ENCODE measurements around the gene LRRC7. TPM values are rescaled to one million over a fixed set of nuclear protein-coding genes. Genes with fewer than 3 reads are reported as not detected.

The LRRC7 gene
- total and polyA plus RNA-seq, 12 donors: under 0.01 to 3.4 (median 0.32) TPM; not detected in 3

DNA sequence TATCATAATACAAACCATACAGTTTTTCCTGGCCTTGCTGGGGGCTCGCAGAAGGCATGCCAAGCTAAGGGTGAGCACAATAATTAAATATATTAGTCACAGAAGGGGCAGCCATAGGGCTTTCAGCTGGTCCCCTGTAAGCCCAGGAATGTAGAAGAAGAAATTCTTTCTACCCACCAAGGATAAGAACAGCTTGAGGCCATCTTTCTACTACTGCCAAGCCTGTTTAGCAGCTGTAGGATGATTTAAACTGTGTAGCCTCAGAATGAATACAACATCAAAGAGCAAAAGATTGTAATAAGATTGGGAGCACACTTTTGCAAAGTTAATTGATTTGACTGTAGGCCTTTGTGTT is 171.5 kb downstream of the LRRC7 start:
- DNase-seq: no peak
- H3K4me1 ChIP-seq (replicated peaks in 1 of 2): no peaks in the 10 kb centered on the region
- no peak overlapping the region for H3K4me3 ChIP-seq
- no peaks in the 10 kb centered on the region for H3K27me3 ChIP-seq
- TF ChIP-seq, protein P1, sequence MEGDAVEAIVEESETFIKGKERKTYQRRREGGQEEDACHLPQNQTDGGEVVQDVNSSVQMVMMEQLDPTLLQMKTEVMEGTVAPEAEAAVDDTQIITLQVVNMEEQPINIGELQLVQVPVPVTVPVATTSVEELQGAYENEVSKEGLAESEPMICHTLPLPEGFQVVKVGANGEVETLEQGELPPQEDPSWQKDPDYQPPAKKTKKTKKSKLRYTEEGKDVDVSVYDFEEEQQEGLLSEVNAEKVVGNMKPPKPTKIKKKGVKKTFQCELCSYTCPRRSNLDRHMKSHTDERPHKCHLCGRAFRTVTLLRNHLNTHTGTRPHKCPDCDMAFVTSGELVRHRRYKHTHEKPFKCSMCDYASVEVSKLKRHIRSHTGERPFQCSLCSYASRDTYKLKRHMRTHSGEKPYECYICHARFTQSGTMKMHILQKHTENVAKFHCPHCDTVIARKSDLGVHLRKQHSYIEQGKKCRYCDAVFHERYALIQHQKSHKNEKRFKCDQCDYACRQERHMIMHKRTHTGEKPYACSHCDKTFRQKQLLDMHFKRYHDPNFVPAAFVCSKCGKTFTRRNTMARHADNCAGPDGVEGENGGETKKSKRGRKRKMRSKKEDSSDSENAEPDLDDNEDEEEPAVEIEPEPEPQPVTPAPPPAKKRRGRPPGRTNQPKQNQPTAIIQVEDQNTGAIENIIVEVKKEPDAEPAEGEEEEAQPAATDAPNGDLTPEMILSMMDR (IDR thresholded peaks at IDR 0.05): no peak
- TF ChIP-seq POLR2A (IDR thresholded peaks at IDR 0.05): no peak
- WGBS, 4 donors: 58 to 76% (median 65%) methylated on average over 1 of the region's 1 CpG
- H3K27ac ChIP-seq: no peak overlapping the region
- no peaks in the 10 kb centered on the region for H3K9me3 ChIP-seq (replicated peaks in 1 of 3)
- intact Hi-C loops (cut with DNase I): loop anchor here (5.0 to 10.0 kb wide), 2 partner anchors 1264 to 1272 kb away; no protein-coding TSS in a partner anchor
- H3K36me3 ChIP-seq (replicated peaks in 1 of 2): no peaks in the 10 kb centered on the region

DNA sequence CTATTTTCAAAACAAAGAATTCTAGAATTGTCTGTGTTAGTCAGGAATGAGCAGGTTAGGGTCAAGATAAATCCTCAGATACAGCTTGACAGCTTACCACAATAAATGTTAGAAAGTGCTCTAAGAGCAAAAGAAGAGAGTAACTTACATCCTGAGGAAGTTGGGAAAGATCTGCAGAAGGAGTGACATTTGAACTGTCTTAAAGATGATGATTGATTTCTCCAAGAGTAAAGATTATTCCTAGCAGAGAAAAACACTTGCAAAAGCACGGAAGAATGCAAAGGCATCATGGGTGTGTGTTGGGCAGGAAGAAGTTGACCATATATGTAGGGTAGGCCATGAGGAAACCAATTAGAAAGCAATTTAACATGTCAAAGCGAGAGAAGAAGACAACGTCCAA is 175.4 kb downstream of the LRRC7 start:
- no peak for DNase-seq
- whole genome bisulfite sequencing, 4 donors: 22 to 44% (median 32%) methylated on average over 3 of the region's 3 CpGs

DNA sequence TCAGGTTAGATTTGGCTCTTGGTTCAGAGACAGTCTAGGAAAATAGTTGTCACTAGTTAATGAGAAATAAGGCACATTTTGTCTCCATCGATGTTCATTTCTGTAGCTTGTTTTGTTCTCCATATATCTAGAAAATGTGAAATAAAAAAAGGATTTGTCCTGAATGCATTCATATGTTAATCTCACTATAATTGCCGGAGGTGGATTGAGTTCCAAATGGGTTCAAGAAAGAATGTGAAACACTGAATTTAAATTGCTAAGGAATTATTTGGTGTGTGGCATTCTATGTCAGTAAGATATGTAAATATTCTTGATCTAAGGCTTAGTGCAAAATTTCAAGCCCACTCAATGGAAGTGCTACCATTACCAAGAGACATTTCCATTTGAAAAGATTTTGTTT is 176.7 kb downstream of the LRRC7 start:
- TF ChIP-seq, protein P1 (IDR thresholded peaks at IDR 0.05): no peak
- intact Hi-C loops (cut with DNase I): no loop called here

More for the DNA sequence above, 175.4 kb downstream of the LRRC7 start:
- Histone ChIP-seq H3K27me3 (no peaks in the 10 kb centered on the region), H3K4me1 (replicated peaks in 1 of 2) (no peaks in the 10 kb centered on the region), H3K9me3 (replicated peaks in 1 of 3) (no peaks in the 10 kb centered on the region), H3K4me3 (no peak overlapping the region), H3K36me3 (replicated peaks in 1 of 2) (no peaks in the 10 kb centered on the region), H3K27ac (no peak overlapping the region)
- TF ChIP-seq POLR2A (IDR thresholded peaks at IDR 0.05): no peak
- TF ChIP-seq, protein P1 (IDR thresholded peaks at IDR 0.05): no peak
- intact Hi-C loops (cut with DNase I): no loop called here

DNA sequence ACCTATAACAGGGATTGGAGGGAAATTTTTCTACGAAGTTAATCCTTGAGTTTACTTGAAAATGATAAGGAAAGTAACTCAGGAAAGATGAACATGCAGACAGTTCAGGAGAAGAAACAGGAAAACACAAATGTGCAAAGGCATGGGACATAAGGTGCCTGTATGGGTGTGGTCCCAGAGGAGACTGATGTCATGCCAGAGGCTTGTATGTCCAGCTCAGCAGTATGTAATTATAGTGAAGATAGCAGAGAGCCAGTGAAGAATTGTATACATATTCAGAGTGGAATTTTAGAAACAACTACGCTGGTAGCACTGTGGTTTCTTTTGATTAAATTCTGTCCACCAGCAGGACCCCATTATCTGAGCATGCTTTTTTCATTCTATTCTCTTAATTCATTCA is 179.5 kb downstream of the LRRC7 start:
- intact Hi-C loops (cut with DNase I): no loop called here
- no peak overlapping the region for H3K4me3 ChIP-seq
- TF ChIP-seq, protein P1 (IDR thresholded peaks at IDR 0.05): no peak
- TF ChIP-seq POLR2A (IDR thresholded peaks at IDR 0.05): no peak
- WGBS, 4 donors: 71 to 75% (median 74%) methylated on average over 2 of the region's 2 CpGs
- no peaks in the 10 kb centered on the region for H3K36me3 ChIP-seq (replicated peaks in 1 of 2)
- H3K4me1 ChIP-seq (replicated peaks in 1 of 2): no peaks in the 10 kb centered on the region
- H3K27me3 ChIP-seq: no peaks in the 10 kb centered on the region
- H3K9me3 ChIP-seq (replicated peaks in 1 of 3): no peaks in the 10 kb centered on the region
- no peak for DNase-seq
- H3K27ac ChIP-seq: no peak overlapping the region

More for the DNA sequence above, 176.7 kb downstream of the LRRC7 start:
- Histone ChIP-seq H3K36me3 (replicated peaks in 1 of 2) (no peaks in the 10 kb centered on the region), H3K27ac (no peak overlapping the region), H3K9me3 (replicated peaks in 1 of 3) (no peaks in the 10 kb centered on the region), H3K4me3 (no peak overlapping the region), H3K4me1 (replicated peaks in 1 of 2) (no peaks in the 10 kb centered on the region), H3K27me3 (no peaks in the 10 kb centered on the region)
- WGBS, 4 donors: 85 to 93% (median 88%) methylated on average over 2 of the region's 2 CpGs
- no peak for DNase-seq
